Liver (tissue), 9 donors: ENCODE data around the gene NSL1. TPM values are rescaled to one million over a fixed set of nuclear protein-coding genes. Genes with fewer than 3 reads are reported as not detected.

Source experiments
- DNase-seq: peaks from one replicate; pipeline ENCODE4 v3.0.0-alpha.2; 2017; ENCODE audit warnings: low spot score
- H3K27ac ChIP-seq, 2 donors: one replicate each; pipeline ENCODE4 v1.7.0; 2013; ENCODE audit warnings: inconsistent platforms in 2 of 2, low read length in 2 of 2, control low read depth in 1 of 2, low read depth in 1 of 2, mild to moderate bottlenecking in 1 of 2
- H3K27me3 ChIP-seq, 4 donors: one replicate each; pipeline versions ENCODE4 v1.6.1 to v1.7.0; 2013; ENCODE audit warnings: low read length in 3 of 4, inconsistent platforms in 1 of 4, mild to moderate bottlenecking in 1 of 4, moderate library complexity in 1 of 4; ENCODE audit not compliant: control insufficient read depth in 4 of 4, insufficient read depth in 4 of 4
- H3K36me3 ChIP-seq, 4 donors: one replicate each; pipeline versions ENCODE4 v1.6.1 to v1.7.0; 2013; ENCODE audit warnings: low read length in 3 of 4, mild to moderate bottlenecking in 3 of 4, low read depth in 1 of 4, moderate library complexity in 1 of 4; ENCODE audit not compliant: control insufficient read depth in 4 of 4, insufficient read depth in 3 of 4
- H3K4me1 ChIP-seq, 4 donors: one replicate each; pipeline versions ENCODE4 v1.6.1 to v1.7.0; 2013; ENCODE audit warnings: low read length in 3 of 4, mild to moderate bottlenecking in 3 of 4, moderate library complexity in 1 of 4; ENCODE audit not compliant: control insufficient read depth in 4 of 4, insufficient read depth in 4 of 4
- H3K4me3 ChIP-seq, 3 donors: one replicate each; pipeline versions ENCODE4 v1.6.1 to v1.7.0; 2013; ENCODE audit warnings: low read length in 3 of 3, control low read depth in 1 of 3, low read depth in 1 of 3, mild to moderate bottlenecking in 1 of 3
- H3K9ac ChIP-seq, 2 donors: one replicate each; pipeline ENCODE4 v1.7.0; 2013; ENCODE audit warnings: low read length in 2 of 2, mild to moderate bottlenecking in 2 of 2, moderate library complexity in 2 of 2, control low read depth in 1 of 2, low read depth in 1 of 2
- H3K9me3 ChIP-seq, 4 donors: one replicate each; pipeline versions ENCODE4 v1.6.1 to v1.7.0; 2013; ENCODE audit warnings: low read length in 3 of 4; ENCODE audit not compliant: control insufficient read depth in 4 of 4
- ATF3 ChIP-seq: IDR thresholded peaks from 2 replicates; pipeline ENCODE4 v1.6.1; 2016; ENCODE audit warnings: antibody characterized with exemption
- EGR1 ChIP-seq, 2 donors: IDR thresholded peaks; 2 replicates each; pipeline ENCODE4 v1.6.1; 2016 to 2018; ENCODE audit warnings: antibody characterized with exemption in 2 of 2, low read depth in 2 of 2
- FOXA1 ChIP-seq: IDR thresholded peaks from 2 replicates; pipeline ENCODE4 v1.6.1; 2016; ENCODE audit warnings: antibody characterized with exemption
- FOXA2 ChIP-seq: IDR thresholded peaks from 2 replicates; pipeline ENCODE4 v1.6.1; 2016; ENCODE audit warnings: antibody characterized with exemption
- GABPA ChIP-seq, 2 donors: IDR thresholded peaks in 1 of 2; conservative IDR thresholded peaks in 1 of 2; 2 replicates each; pipeline ENCODE4 v1.6.1; 2016; ENCODE audit warnings: antibody characterized with exemption in 2 of 2, mild to moderate bottlenecking in 1 of 2, moderate library complexity in 1 of 2
- HNF4A ChIP-seq, 2 donors: conservative IDR thresholded peaks; 2 replicates each; pipeline ENCODE4 v1.6.1; 2016; ENCODE audit warnings: antibody characterized with exemption in 2 of 2, mild to moderate bottlenecking in 2 of 2
- HNF4G ChIP-seq: IDR thresholded peaks from 2 replicates; pipeline ENCODE4 v1.6.1; 2016; ENCODE audit warnings: antibody characterized with exemption
- JUND ChIP-seq, 2 donors: IDR thresholded peaks; 2 replicates each; pipeline ENCODE4 v1.6.1; 2016; ENCODE audit warnings: antibody characterized with exemption in 2 of 2
- MAX ChIP-seq: IDR thresholded peaks from 2 replicates; pipeline ENCODE4 v1.6.1; 2016; ENCODE audit warnings: antibody characterized with exemption
- NR2F2 ChIP-seq: IDR thresholded peaks from 2 replicates; pipeline ENCODE4 v1.6.1; 2016; ENCODE audit warnings: antibody characterized with exemption
- RAD21 ChIP-seq, 2 donors: IDR thresholded peaks; 2 replicates each; pipeline ENCODE4 v1.6.1; 2016; ENCODE audit warnings: antibody characterized with exemption in 2 of 2, mild to moderate bottlenecking in 2 of 2
- REST ChIP-seq: IDR thresholded peaks from 2 replicates; pipeline ENCODE4 v1.6.1; 2016; ENCODE audit warnings: antibody characterized with exemption, mild to moderate bottlenecking
- RXRA ChIP-seq, 2 donors: IDR thresholded peaks; 2 replicates each; pipeline ENCODE4 v1.6.1; 2017 to 2018; ENCODE audit warnings: antibody characterized with exemption in 2 of 2, mild to moderate bottlenecking in 1 of 2
- SP1 ChIP-seq: IDR thresholded peaks from 2 replicates; pipeline ENCODE4 v1.6.1; 2018; ENCODE audit warnings: antibody characterized with exemption, mild to moderate bottlenecking
- TAF1 ChIP-seq: conservative IDR thresholded peaks from 2 replicates; pipeline ENCODE4 v1.6.1; 2016; ENCODE audit warnings: antibody characterized with exemption, mild to moderate bottlenecking
- YY1 ChIP-seq: IDR thresholded peaks from 2 replicates; pipeline ENCODE4 v1.6.1; 2016; ENCODE audit warnings: antibody characterized with exemption, mild to moderate bottlenecking
- ZBTB33 ChIP-seq: IDR thresholded peaks from 2 replicates; pipeline ENCODE4 v1.6.1; 2016; ENCODE audit warnings: antibody characterized with exemption
- WGBS: extraction: QIAGEN DNeasy Blood & Tissue Kit; methylation state at CpG from one replicate; pipeline ENCODE4 v1.1.7; 2013; 5-methylcytosine and 5-hydroxymethylcytosine counted together
- polyA plus RNA-seq, 2 donors: library from polyadenylated mRNA; stranded (reverse) in 1 of 2; unstranded in 1 of 2; fragments of 200-250 nt in 1 of 2; fragments of >200 nt in 1 of 2; fragmentation: Nextera tagmentation in 1 of 2; extraction: Ambion mirVana in 1 of 2; gene quantifications; one replicate each; pipeline versions ENCODE4 v1.2.1 to v1.2.3, GENCODE V29; 2013 to 2015
- total RNA-seq, 2 donors: library from RNA; depleted of rRNA; stranded (reverse); fragments of >200 nt; gene quantifications; one replicate each; pipeline ENCODE4 v1.2.3, GENCODE V29; 2014
- TF ChIP-seq, protein P1 (sequence below): fragments of 150-350 bp; IDR thresholded peaks from 2 replicates; pipeline ENCODE4 v1.5.1; 2017; ENCODE audit warnings: improper control_type of control experiment, low read depth, low read length; ENCODE audit not compliant: missing input control
- donor health status: healthy.
- donor health status: healthy.
- donor health status: healthy.
- donor health status: healthy.
- donor health status: healthy.

Gene NSL1
- total and polyA plus RNA-seq, 4 donors = 17.2 to 31.3 (median 18.7) TPM

DNA sequence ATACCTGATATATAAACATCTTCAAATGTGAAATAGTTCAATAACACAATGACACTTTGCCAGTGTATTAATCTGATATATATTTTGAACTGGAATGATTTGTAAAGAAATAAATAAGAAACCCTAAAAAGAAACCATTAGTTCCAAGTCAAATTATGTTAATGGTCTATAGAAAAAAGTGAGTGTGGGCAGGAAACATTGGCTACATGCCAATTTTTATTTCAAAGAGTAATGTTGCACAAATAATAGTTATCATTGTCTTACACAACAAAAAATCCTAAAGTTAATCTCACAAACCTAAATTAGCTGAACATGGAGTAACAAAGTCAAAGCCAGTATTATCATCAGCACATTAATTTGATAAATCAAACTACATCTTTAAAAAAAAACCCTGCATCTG lies 54.0 kb downstream of the NSL1 start (continued):
- TF ChIP-seq, protein P1, sequence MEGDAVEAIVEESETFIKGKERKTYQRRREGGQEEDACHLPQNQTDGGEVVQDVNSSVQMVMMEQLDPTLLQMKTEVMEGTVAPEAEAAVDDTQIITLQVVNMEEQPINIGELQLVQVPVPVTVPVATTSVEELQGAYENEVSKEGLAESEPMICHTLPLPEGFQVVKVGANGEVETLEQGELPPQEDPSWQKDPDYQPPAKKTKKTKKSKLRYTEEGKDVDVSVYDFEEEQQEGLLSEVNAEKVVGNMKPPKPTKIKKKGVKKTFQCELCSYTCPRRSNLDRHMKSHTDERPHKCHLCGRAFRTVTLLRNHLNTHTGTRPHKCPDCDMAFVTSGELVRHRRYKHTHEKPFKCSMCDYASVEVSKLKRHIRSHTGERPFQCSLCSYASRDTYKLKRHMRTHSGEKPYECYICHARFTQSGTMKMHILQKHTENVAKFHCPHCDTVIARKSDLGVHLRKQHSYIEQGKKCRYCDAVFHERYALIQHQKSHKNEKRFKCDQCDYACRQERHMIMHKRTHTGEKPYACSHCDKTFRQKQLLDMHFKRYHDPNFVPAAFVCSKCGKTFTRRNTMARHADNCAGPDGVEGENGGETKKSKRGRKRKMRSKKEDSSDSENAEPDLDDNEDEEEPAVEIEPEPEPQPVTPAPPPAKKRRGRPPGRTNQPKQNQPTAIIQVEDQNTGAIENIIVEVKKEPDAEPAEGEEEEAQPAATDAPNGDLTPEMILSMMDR = no peak
- TF ChIP-seq HNF4A (conservative IDR thresholded peaks at IDR 0.05) (no peak), MAX (no peak)

GRCh38 chr1:212733109-212733508 lies 58.5 kb downstream of the NSL1 start:
- Histone ChIP-seq H3K9me3 (no peaks in the 10 kb centered on the region), H3K4me3 (no peak overlapping the region), H3K27me3 (no peaks in the 10 kb centered on the region), H3K4me1 (peaks cover 3 to 14% (median 5%) of the 10 kb centered on the region in 4 donors), H3K9ac (no peak overlapping the region), H3K36me3 (peaks cover 0 to 3% (median 0%) of the 10 kb centered on the region in 4 donors), H3K27ac (no peak overlapping the region)
- TF ChIP-seq MAX (no peak), HNF4A (conservative IDR thresholded peaks at IDR 0.05) (no peak), RAD21 (IDR thresholded peaks at IDR 0.05) (no peak), EGR1 (IDR thresholded peaks at IDR 0.05; ENCODE audit: low read depth in 2 of 2) (no peak), YY1 (no peak), JUND (IDR thresholded peaks at IDR 0.05) (no peak), FOXA1 (no peak), GABPA (IDR thresholded peaks at IDR 0.05 in 1 of 2, conservative IDR thresholded peaks at IDR 0.05 in 1 of 2) (no peak), NR2F2 (no peak), FOXA2 (no peak), HNF4G (no peak), ATF3 (no peak)
- DNase-seq = no peak
- 98% methylated on average over 8 of the region's 8 CpGs for WGBS

DNA sequence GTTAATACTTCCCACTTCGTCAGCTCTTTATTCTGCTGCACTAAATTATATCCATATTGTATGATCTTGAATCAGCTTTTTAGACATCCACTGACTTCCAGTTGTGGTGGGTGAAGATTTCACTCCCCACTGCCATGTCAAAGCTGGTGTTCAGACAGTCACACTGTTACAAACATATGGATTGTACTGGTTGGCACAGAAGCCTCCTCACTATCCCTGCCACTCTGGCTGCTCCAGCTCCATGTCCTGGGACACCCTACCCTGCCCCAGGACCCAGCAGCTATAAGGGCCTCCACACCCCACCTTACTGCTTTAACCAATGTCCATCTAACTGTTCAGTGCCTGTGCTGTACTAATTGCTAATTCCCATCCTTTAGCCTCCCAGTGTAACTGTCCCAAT lies 59.9 kb downstream of the NSL1 start:
- Histone ChIP-seq H3K9me3 (no peaks in the 10 kb centered on the region), H3K9ac (no peak overlapping the region), H3K27me3 (no peaks in the 10 kb centered on the region), H3K4me3 (no peak overlapping the region), H3K27ac (no peak overlapping the region), H3K36me3 (peaks cover 0 to 3% (median 0%) of the 10 kb centered on the region in 4 donors), H3K4me1 (peaks cover 3 to 14% (median 5%) of the 10 kb centered on the region in 4 donors)
- TF ChIP-seq REST (no peak), EGR1 (IDR thresholded peaks at IDR 0.05; ENCODE audit: low read depth in 2 of 2) (no peak), SP1 (no peak), JUND (IDR thresholded peaks at IDR 0.05) (no peak), FOXA2 (no peak), FOXA1 (no peak), RAD21 (IDR thresholded peaks at IDR 0.05) (no peak), GABPA (IDR thresholded peaks at IDR 0.05 in 1 of 2, conservative IDR thresholded peaks at IDR 0.05 in 1 of 2) (no peak), RXRA (IDR thresholded peaks at IDR 0.05) (no peak), NR2F2 (no peak), ATF3 (no peak), TAF1 (no peak), ZBTB33 (no peak), HNF4G (no peak), YY1 (no peak), HNF4A (conservative IDR thresholded peaks at IDR 0.05) (no peak), MAX (no peak)
- TF ChIP-seq, protein P1 = no peak
- WGBS = 94% methylated on average over 1 of the region's 1 CpG
- no peak for DNase-seq
